DND-41 (cell line): ENCODE results near the gene PPP1R13B.

ENCODE experiments used
- EZH2 ChIP-seq: IDR thresholded peaks from 3 replicates; pipeline ENCODE4 v1.6.1; 2012; ENCODE audit warnings: borderline replicate concordance, low read depth, mild to moderate bottlenecking, moderate library complexity, low read length, inconsistent platforms; ENCODE audit not compliant: severe bottlenecking
- TF ChIP-seq, protein P1 (sequence below): IDR thresholded peaks from 2 replicates; pipeline ENCODE4 v1.5.1; 2012; ENCODE audit warnings: borderline replicate concordance, low read length, moderate library complexity, mild to moderate bottlenecking; ENCODE audit not compliant: poor library complexity, severe bottlenecking; ENCODE audit errors: extremely low read depth

DNA sequence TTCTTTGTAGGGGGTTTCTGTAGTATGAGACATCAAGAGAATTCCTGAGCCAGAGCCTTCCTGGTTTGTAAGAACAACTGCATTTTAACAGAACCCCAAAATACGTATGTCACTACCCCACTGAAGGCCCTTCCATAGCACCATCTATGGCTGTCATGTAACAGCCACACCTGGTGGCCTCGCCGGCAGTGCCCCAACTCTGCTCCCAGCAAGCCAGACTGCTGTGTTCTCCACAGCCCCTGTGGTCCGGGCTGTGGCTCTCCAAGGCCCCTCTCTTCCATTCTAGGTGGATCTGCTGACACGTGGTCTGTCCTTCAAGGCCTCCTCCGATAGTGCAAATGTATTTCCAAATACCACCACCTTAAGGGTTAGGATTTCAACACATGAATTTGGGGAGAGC lies 9.9 kb upstream of the PPP1R13B start:
- TF ChIP-seq, protein P1, sequence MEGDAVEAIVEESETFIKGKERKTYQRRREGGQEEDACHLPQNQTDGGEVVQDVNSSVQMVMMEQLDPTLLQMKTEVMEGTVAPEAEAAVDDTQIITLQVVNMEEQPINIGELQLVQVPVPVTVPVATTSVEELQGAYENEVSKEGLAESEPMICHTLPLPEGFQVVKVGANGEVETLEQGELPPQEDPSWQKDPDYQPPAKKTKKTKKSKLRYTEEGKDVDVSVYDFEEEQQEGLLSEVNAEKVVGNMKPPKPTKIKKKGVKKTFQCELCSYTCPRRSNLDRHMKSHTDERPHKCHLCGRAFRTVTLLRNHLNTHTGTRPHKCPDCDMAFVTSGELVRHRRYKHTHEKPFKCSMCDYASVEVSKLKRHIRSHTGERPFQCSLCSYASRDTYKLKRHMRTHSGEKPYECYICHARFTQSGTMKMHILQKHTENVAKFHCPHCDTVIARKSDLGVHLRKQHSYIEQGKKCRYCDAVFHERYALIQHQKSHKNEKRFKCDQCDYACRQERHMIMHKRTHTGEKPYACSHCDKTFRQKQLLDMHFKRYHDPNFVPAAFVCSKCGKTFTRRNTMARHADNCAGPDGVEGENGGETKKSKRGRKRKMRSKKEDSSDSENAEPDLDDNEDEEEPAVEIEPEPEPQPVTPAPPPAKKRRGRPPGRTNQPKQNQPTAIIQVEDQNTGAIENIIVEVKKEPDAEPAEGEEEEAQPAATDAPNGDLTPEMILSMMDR, result no peak
- TF ChIP-seq EZH2, result no peak
